K562 (cell line): ENCODE measurements around the gene EEA1. TPM values are rescaled to one million over a fixed set of nuclear protein-coding genes. Genes with fewer than 3 reads are reported as not detected.
A peak's percentile ranks its signal among the peaks of the same experiment; 100 is the strongest.

ENCODE experiments used
- FOXJ3 ChIP-seq: sonication (generic); formaldehyde crosslinking; IDR thresholded peaks from 2 replicates; pipeline ENCODE4 v1.4.0; 2020; ENCODE audit warnings: mild to moderate bottlenecking, missing genetic modification reagents
- FUS ChIP-seq: fragments of 200-400 bp; formaldehyde crosslinking; optimal IDR thresholded peaks from 2 replicates; pipeline ENCODE3; 2017; ENCODE audit warnings: low read depth, low read length
- GATAD2A ChIP-seq: fragments of 450-650 bp; IDR thresholded peaks from 2 replicates; pipeline ENCODE4 v1.6.1; 2017
- HNRNPH1 ChIP-seq: fragments of 200-400 bp; formaldehyde crosslinking; optimal IDR thresholded peaks from 2 replicates; pipeline ENCODE3; 2017; ENCODE audit warnings: low read depth, mild to moderate bottlenecking, low read length, moderate library complexity
- MGA ChIP-seq: fragments of 450-650 bp; IDR thresholded peaks from 2 replicates; pipeline ENCODE4 v1.6.1; 2016; ENCODE audit warnings: mild to moderate bottlenecking, moderate library complexity
- MLX ChIP-seq, 2 experiments: fragments of 450-650 bp in 1 of 2; sonication (generic) in 1 of 2; formaldehyde crosslinking; conservative IDR thresholded peaks; 2 replicates each; pipeline versions ENCODE4 v1.4.0 to v1.8.1; 2020 to 2022; ENCODE audit warnings: mild to moderate bottlenecking in 1 of 2, missing genetic modification reagents in 1 of 2
- NBN ChIP-seq: fragments of 450-650 bp; IDR thresholded peaks from 2 replicates; pipeline ENCODE4 v1.6.1; 2016; ENCODE audit warnings: low read depth, mild to moderate bottlenecking
- RBM39 ChIP-seq: fragments of 200-400 bp; formaldehyde crosslinking; optimal IDR thresholded peaks from 2 replicates; pipeline ENCODE3; 2018; ENCODE audit warnings: low read depth, low read length
- SMAD2 ChIP-seq: fragments of 150-350 bp; IDR thresholded peaks from 2 replicates; pipeline ENCODE4 v1.6.1; 2014; ENCODE audit warnings: low read depth, mild to moderate bottlenecking, low read length
- SRSF3 ChIP-seq: fragments of 200-400 bp; formaldehyde crosslinking; IDR thresholded peaks from 2 replicates; pipeline ENCODE4 v1.6.1; 2016; ENCODE audit warnings: mild to moderate bottlenecking, low read length, moderate library complexity; ENCODE audit not compliant: insufficient read depth
- ZFP1 ChIP-seq: fragments of 450-650 bp; formaldehyde crosslinking; IDR thresholded peaks from 2 replicates; pipeline ENCODE4 v1.4.0; 2020; ENCODE audit warnings: mild to moderate bottlenecking, mixed read lengths
- ZNF134 ChIP-seq: fragments of 250-450 bp; sonication (Bioruptor Pico); conservative IDR thresholded peaks from 2 replicates; pipeline ENCODE4 v1.4.0; 2020
- ZNF140 ChIP-seq: fragments of 250-450 bp; sonication (Bioruptor Pico); IDR thresholded peaks from 2 replicates; pipeline ENCODE4 v1.8.0; 2021; ENCODE audit warnings: moderate library complexity, mild to moderate bottlenecking, inconsistent platforms
- ZNF586 ChIP-seq: fragments of 450-650 bp; formaldehyde crosslinking; conservative IDR thresholded peaks from 2 replicates; pipeline ENCODE4 v1.4.0; 2020; ENCODE audit warnings: mild to moderate bottlenecking, moderate library complexity
- ZNF766 ChIP-seq: fragments of 200-800 bp; sonication (Bioruptor generic); conservative IDR thresholded peaks from 2 replicates; pipeline ENCODE4 v1.6.1; 2016; ENCODE audit warnings: missing genetic modification characterization, missing compliant biosample characterization
- ZZZ3 ChIP-seq: fragments of 450-650 bp; IDR thresholded peaks from 2 replicates; pipeline ENCODE4 v1.6.1; 2016; ENCODE audit warnings: antibody characterized with exemption, mild to moderate bottlenecking, moderate library complexity
- polyA plus RNA-seq, 8 experiments: library from polyadenylated mRNA; depleted of rRNA in 4 of 8; stranded (reverse) in 5 of 8; unstranded in 3 of 8; fragments of >200 nt; fragmentation: Nextera tagmentation in 2 of 8; fragmentation: Illumina TruSeq in 1 of 8; extraction: Ambion mirVana in 2 of 8; extraction: Trizol in 1 of 8; gene quantifications; 2 replicates each; pipeline versions ENCODE4 v1.2.1 to v1.2.3, GENCODE V29; 2011 to 2014; ENCODE audit warnings: inconsistent platforms in 1 of 8, missing spikeins in 1 of 8
- total RNA-seq, 7 experiments: library from RNA; depleted of rRNA in 6 of 7; stranded (reverse); fragments of >200 nt in 6 of 7; fragmentation: Illumina TruSeq in 2 of 7; extraction: Trizol in 2 of 7; gene quantifications; 2 replicates each; pipeline versions ENCODE4 v1.2.1 to v1.2.3, GENCODE V29; 2011 to 2021; ENCODE audit warnings: low replicate concordance in 1 of 7

EEA1 gene
- total and polyA plus RNA-seq, 9 of the 15 experiments (the other 6 are each of a cell fraction or from before 2014, with no cell fraction given), result 3.5 to 17.1 (median 7.5) TPM

- peak; percentile 99 for TF ChIP-seq MGA
- TF ChIP-seq ZNF586 (CRISPR knock-in tag), result no peak
- no peak for TF ChIP-seq ZNF140
- TF ChIP-seq ZZZ3, result no peak
- TF ChIP-seq NBN, result peak; percentile 79
- peak; percentile 70 for TF ChIP-seq FUS
- no peak for TF ChIP-seq HNRNPH1
- TF ChIP-seq SMAD2, result no peak
- no peak for TF ChIP-seq SRSF3
- no peak for TF ChIP-seq RBM39
- TF ChIP-seq ZNF766 (CRISPR knock-in tag), result no peak; the same call in 1 of the 2 replicates
- 0 out of 2 replicates have a peak, but pooled peaks have one; percentile 30 for TF ChIP-seq ZNF134 (CRISPR knock-in tag)
- TF ChIP-seq GATAD2A, result 0 out of 2 replicates have a peak, but pooled peaks have one; percentile 20
- no peak for TF ChIP-seq MLX (CRISPR knock-in tag; conservative IDR thresholded peaks at IDR 0.05)
- no peak for TF ChIP-seq FOXJ3 (CRISPR knock-in tag)
- no peak for TF ChIP-seq ZFP1 (CRISPR knock-in tag)
Observed at GRCh38 chr12:92928962-92929915, at the start of gene EEA1 (continued).
